Uterus (tissue), 4 donors: ENCODE results near the gene OVCH2. TPM values are rescaled to one million over a fixed set of nuclear protein-coding genes. Genes with fewer than 3 reads are reported as not detected.

ENCODE experiments used
- DNase-seq, 2 donors: peaks; one replicate each; pipeline ENCODE4 v3.0.0-alpha.2; 2019 to 2020
- H3K27ac ChIP-seq, 2 donors: fragments of 200-600 bp; sonication (generic); 1 replicate in 1 of 2; 2 replicates in 1 of 2; pipeline ENCODE4 v1.5.1; 2016 to 2018
- H3K27me3 ChIP-seq, 2 donors: fragments of 200-600 bp; sonication (generic); one replicate each; pipeline ENCODE4 v1.5.1; 2018 to 2019; ENCODE audit warnings: control low read depth in 1 of 2
- H3K36me3 ChIP-seq, 2 donors: fragments of 200-600 bp; sonication (generic); one replicate each; pipeline ENCODE4 v1.5.1; 2019; ENCODE audit warnings: control low read depth in 1 of 2
- H3K4me1 ChIP-seq, 2 donors: fragments of 200-600 bp; sonication (generic); one replicate each; pipeline ENCODE4 v1.5.1; 2018 to 2019; ENCODE audit warnings: control low read depth in 1 of 2
- H3K4me3 ChIP-seq, 2 donors: fragments of 200-600 bp; sonication (generic); 1 replicate in 1 of 2; 2 replicates in 1 of 2; pipeline ENCODE4 v1.5.1; 2018 to 2019; ENCODE audit warnings: mild to moderate bottlenecking in 1 of 2
- H3K9me3 ChIP-seq, 2 donors: fragments of 200-600 bp; sonication (generic); one replicate each; pipeline ENCODE4 v1.5.1; 2019; ENCODE audit warnings: control low read depth in 1 of 2
- CTCF ChIP-seq, 4 experiments: fragments of 200-600 bp in 2 of 4; fragments of 450-650 bp in 2 of 4; sonication (generic) in 2 of 4; IDR thresholded peaks; one replicate each; pipeline ENCODE4 v1.5.1; 2016 to 2019; ENCODE audit warnings: antibody characterized with exemption in 4 of 4, mild to moderate bottlenecking in 2 of 4, moderate library complexity in 1 of 4
- POLR2A ChIP-seq, 2 donors: fragments of 450-650 bp; IDR thresholded peaks; one replicate each; pipeline ENCODE4 v1.6.1; 2016; ENCODE audit warnings: antibody characterized with exemption in 2 of 2, mild to moderate bottlenecking in 1 of 2, moderate library complexity in 1 of 2
- intact Hi-C: fragments of 100-400 bp; cut with DNase I; formaldehyde crosslinking; loops from one replicate; pipeline ENCODE4 v1.15.1; 2023; ENCODE audit warnings: low total_unique reads
- total RNA-seq, 4 donors: library from RNA; depleted of rRNA in 3 of 4; stranded (reverse); fragments of >200 nt in 3 of 4; gene quantifications; one replicate each; pipeline versions ENCODE4 v1.1.0 to v1.2.4, GENCODE V29; 2014 to 2023
- donor health status: DM: yes; HTN: yes; CAD: no.

The OVCH2 gene
- total RNA-seq, 4 donors from 2014 or later, result 0.21 TPM; not detected in 3

DNA sequence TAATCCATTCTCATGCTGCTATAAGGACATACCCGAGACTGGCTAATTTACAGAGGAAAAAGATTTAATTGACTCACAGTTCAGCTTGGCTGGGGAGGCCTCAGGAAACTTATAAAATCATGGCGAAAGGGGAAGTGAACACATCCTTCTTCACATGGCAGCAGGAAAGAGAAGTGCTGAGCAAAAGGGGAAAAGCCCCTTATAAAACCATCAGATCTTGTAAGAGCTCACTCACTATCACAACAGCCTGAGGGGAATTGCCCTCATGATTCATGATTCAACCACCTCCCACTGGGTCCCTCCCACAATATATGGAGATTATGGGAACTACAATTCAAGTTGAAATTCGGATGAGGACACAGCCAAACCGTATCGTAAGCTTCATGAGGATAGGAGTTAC lies 29.2 kb downstream of the OVCH2 start:
- Histone ChIP-seq H3K4me1 (peaks cover 4 to 12% of the 10 kb centered on the region in 2 donors), H3K4me3 (no peak overlapping the region), H3K27me3 (no peaks in the 10 kb centered on the region), H3K9me3 (no peaks in the 10 kb centered on the region), H3K36me3 (no peaks in the 10 kb centered on the region), H3K27ac (peak overlapping the region; percentile 74 to 91)
- intact Hi-C loops, result no loop called here
- DNase-seq, result no peak
- no peak for TF ChIP-seq CTCF (IDR thresholded peaks at IDR 0.05)
- TF ChIP-seq POLR2A (IDR thresholded peaks at IDR 0.05), result no peak

DNA sequence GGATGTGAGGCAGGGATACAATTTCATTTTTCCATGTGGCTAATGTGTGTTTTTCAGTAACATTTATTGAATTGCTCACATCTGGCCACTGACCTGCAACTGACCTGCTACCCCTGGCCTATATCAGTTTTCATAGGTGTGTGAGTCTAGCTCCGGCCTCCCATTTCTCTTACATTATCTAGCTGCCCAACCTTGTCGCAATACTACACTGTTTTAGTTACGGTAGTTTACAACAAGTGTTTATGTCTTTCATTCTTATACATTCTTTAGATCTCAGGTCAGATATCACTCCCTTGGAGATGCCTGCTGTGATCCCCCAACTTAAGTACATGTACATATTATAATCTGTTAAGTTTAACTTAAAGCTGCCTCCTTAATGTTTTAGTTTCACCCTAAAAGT lies 30.6 kb downstream of the OVCH2 start:
- Histone ChIP-seq H3K27ac (peak overlapping the region; percentile 74 to 91), H3K27me3 (no peaks in the 10 kb centered on the region), H3K4me1 (peaks cover 4 to 12% of the 10 kb centered on the region in 2 donors), H3K36me3 (no peaks in the 10 kb centered on the region), H3K4me3 (no peak overlapping the region), H3K9me3 (no peaks in the 10 kb centered on the region)
- TF ChIP-seq POLR2A (IDR thresholded peaks at IDR 0.05) (no peak), CTCF (IDR thresholded peaks at IDR 0.05) (no peak)
- intact Hi-C loops, result no loop called here
- DNase-seq, result no peak

- no peak for TF ChIP-seq CTCF (IDR thresholded peaks at IDR 0.05)
- no peak for TF ChIP-seq POLR2A (IDR thresholded peaks at IDR 0.05)
- no peaks in the 10 kb centered on the region for H3K9me3 ChIP-seq
- H3K36me3 ChIP-seq, result no peaks in the 10 kb centered on the region
- DNase-seq, result peak; percentile 62 to 70
- H3K4me1 ChIP-seq, result peaks cover 4 to 10% of the 10 kb centered on the region in 2 donors
- H3K4me3 ChIP-seq, result peak overlapping the region; percentile 50 to 62
- H3K27ac ChIP-seq, result peak overlapping the region; percentile 88 to 89
- H3K27me3 ChIP-seq, result no peaks in the 10 kb centered on the region
- intact Hi-C loops, result no loop called here
These were observed 32.4 kb downstream of the OVCH2 start for GRCh38 chr11:7673724-7674434.

DNA sequence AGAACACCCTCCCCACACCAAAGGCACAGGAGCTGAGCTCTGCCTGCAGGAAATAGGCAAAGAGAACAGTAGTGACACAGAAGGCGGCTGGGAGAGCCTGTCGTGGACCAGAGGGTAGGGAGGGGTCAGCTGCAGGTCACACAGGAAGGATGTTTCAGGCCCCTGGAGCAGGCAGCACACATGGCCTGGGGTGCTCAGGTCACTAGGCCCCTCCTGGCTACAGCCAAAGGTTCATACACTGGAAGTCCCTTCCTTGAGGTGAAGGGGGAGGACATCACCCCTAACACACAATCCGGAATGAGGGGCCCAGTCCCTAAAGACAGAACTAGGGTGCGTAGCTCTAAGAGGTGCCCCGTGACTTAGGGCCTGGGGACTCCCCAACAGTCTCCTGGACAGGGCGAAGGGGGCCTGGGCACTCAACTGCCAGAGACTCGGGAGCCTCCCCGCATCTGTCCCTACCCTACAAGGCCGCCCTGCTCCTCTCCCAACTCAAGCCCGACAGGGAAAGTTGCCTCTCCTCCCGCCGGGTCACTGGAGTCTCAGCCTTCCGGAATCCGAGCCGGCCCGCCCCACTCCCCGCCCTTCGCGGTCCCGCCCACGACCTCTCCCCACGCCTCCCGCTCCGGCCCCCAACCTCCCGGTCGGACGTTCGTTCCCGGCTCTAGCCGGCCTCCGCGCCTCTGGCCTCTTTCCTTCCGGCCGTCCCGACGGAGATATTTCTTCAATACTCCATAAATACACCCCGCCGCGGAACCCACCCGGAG lies 33.1 kb downstream of the OVCH2 start, which contains the start of gene CYB5R2:
Gene CYB5R2 (minus strand): TSS at position 541 of the 764 bp plus-strand sequence. CDS start 675 bp downstream, outside the sequence.
- H3K4me1 ChIP-seq, result peaks cover 1 to 2% of the 10 kb centered on the region in 2 donors
- peak within 1 kb of the TSS; percentile 50 to 62 for H3K4me3 ChIP-seq
- intact Hi-C loops, result no loop called here
- H3K27ac ChIP-seq, result peak within 1 kb of the TSS; percentile 88 to 89
- H3K9me3 ChIP-seq, result no peaks in the 10 kb centered on the region
- DNase-seq, result peak; percentile 84 to 88
- H3K27me3 ChIP-seq, result no peaks in the 10 kb centered on the region
- no peaks in the 10 kb centered on the region for H3K36me3 ChIP-seq
- TF ChIP-seq CTCF (IDR thresholded peaks at IDR 0.05) (no peak), POLR2A (IDR thresholded peaks at IDR 0.05) (peak; percentile 43 to 61)
